WI38 (cell line): Measurements from ENCODE around the gene UBR3.
"Not testable (repeated sequence)": the region's sequence is repeated elsewhere in the genome, so short reads cannot be mapped to it uniquely, and the experiment has no call there.

ENCODE experiments used
- H3K4me3 ChIP-seq: 2 replicates; pipeline ENCODE4 v1.5.1; 2011; ENCODE audit warnings: low read depth, mild to moderate bottlenecking, control low read depth, low read length
- CTCF ChIP-seq: IDR thresholded peaks from 2 replicates; pipeline ENCODE4 v1.5.1; 2012; ENCODE audit warnings: low read depth, mild to moderate bottlenecking, control low read depth, low read length

UBR3 gene

GRCh38 chr2:169840747-169841142 is 13.5 kb downstream of the UBR3 start:
- TF ChIP-seq CTCF = no peak
- H3K4me3 ChIP-seq = no peak overlapping the region

- not testable (repeated sequence) for H3K4me3 ChIP-seq
These were observed 14.4 kb downstream of the UBR3 start for GRCh38 chr2:169841625-169842024.

- no peak for TF ChIP-seq CTCF
- no peak overlapping the region for H3K4me3 ChIP-seq
These were observed 17.8 kb downstream of the UBR3 start for GRCh38 chr2:169845016-169845415.

- H3K4me3 ChIP-seq = not testable (repeated sequence)
These were observed 21.9 kb downstream of the UBR3 start for GRCh38 chr2:169848959-169849693.

- TF ChIP-seq CTCF = no peak
- no peak overlapping the region for H3K4me3 ChIP-seq
These were observed 22.5 kb downstream of the UBR3 start for GRCh38 chr2:169849710-169850109.

- TF ChIP-seq CTCF = no peak
- no peak overlapping the region for H3K4me3 ChIP-seq
These were observed 25.9 kb downstream of the UBR3 start for GRCh38 chr2:169853041-169853668.

- not testable (repeated sequence) for H3K4me3 ChIP-seq
These were observed 28.3 kb downstream of the UBR3 start for GRCh38 chr2:169855281-169856258.

- H3K4me3 ChIP-seq = no peak overlapping the region
- no peak for TF ChIP-seq CTCF
These were observed 32.2 kb downstream of the UBR3 start for GRCh38 chr2:169859423-169859822.
